HCT116 (cell line): Measurements from ENCODE around the gene PRKCZ. TPM values are rescaled to one million over a fixed set of nuclear protein-coding genes. Genes with fewer than 3 reads are reported as not detected.
A peak's percentile ranks its signal among the peaks of the same experiment; 100 is the strongest.

Experiments used
- ATAC-seq: fragments of 200-7000 bp; cut with Tn5 transposase; 2 replicates; pipeline ENCODE4 v1.9.1; 2020; ENCODE audit warnings: mild to moderate bottlenecking, moderate library complexity
- BruUV-seq: library from RNA; stranded (reverse); fragments of 400-500 nt; replicated peaks from 2 replicates; lab custom pipeline; 2021; lab: Mats Ljungman, UMichigan
- CTCF ChIA-PET: fragments of 300-600 bp; sonication (Branson Sonifier 250); formaldehyde crosslinking; loops from one replicate; lab custom pipeline; 2021; ENCODE audit warnings: antibody characterized with exemption; lab: Charles Lee
- POLR2A ChIA-PET: fragments of 300-600, 350-600 bp; sonication (Branson Sonifier 250); formaldehyde crosslinking; loops from one replicate; lab custom pipeline; 2021; ENCODE audit warnings: antibody characterized with exemption; lab: Charles Lee
- RAD21 ChIA-PET, 2 experiments: fragments of 300-600 bp; sonication (Branson Sonifier 250); formaldehyde crosslinking; loops; one replicate each; lab custom pipeline; 2023; ENCODE audit warnings: low total read pairs in 2 of 2; ENCODE audit not compliant: uncharacterized antibody in 2 of 2, unreplicated experiment in 2 of 2, low non-redundant PET in 1 of 2; lab: Charles Lee
- DNase-seq: peaks from one replicate; pipeline ENCODE4 v3.0.0-alpha.2; 2010; ENCODE audit warnings: low read depth, low spot score
- H2AFZ ChIP-seq: fragments of 200-600 bp; shearing (Covaris generic), sonication (generic); 2 replicates; pipeline ENCODE4 v1.6.1; 2017; ENCODE audit warnings: low read depth, mixed run types, mixed read lengths, antibody characterized with exemption, low read length; ENCODE audit not compliant: poor library complexity, severe bottlenecking
- H3K27ac ChIP-seq: 2 replicates; pipeline ENCODE4 v1.5.1; 2012; ENCODE audit warnings: low read depth, low read length
- H3K27me3 ChIP-seq: fragments of 200-600 bp; sonication (generic); 2 replicates; pipeline ENCODE4 v1.6.1; 2016; ENCODE audit warnings: mixed run types, low read length, mixed read lengths; ENCODE audit not compliant: insufficient read depth
- H3K36me3 ChIP-seq, 2 experiments: fragments of 200-500 bp in 1 of 2; fragments of 200-600 bp in 1 of 2; sonication (Bioruptor generic) in 1 of 2; sonication (generic) in 1 of 2; 2 replicates each; pipeline versions ENCODE4 v1.5.1 to v1.6.1; 2014 to 2016; ENCODE audit warnings: low read length in 2 of 2, inconsistent platforms in 1 of 2, mixed read lengths in 1 of 2, mixed run types in 1 of 2; ENCODE audit not compliant: insufficient read depth in 2 of 2, control insufficient read depth in 1 of 2
- H3K4me1 ChIP-seq, 2 experiments: fragments of 200-600 bp in 1 of 2; sonication (generic) in 1 of 2; 2 replicates each; pipeline versions ENCODE4 v1.5.1 to v1.6.1; 2012 to 2017; ENCODE audit warnings: low read length in 2 of 2, inconsistent platforms in 1 of 2, mild to moderate bottlenecking in 1 of 2, mixed read lengths in 1 of 2, mixed run types in 1 of 2, moderate library complexity in 1 of 2; ENCODE audit not compliant: insufficient read depth in 2 of 2, control insufficient read depth in 1 of 2
- H3K4me2 ChIP-seq: fragments of 200-600 bp; sonication (generic); 2 replicates; pipeline ENCODE4 v1.6.1; 2017; ENCODE audit warnings: mixed run types, low read length, mixed read lengths
- H3K4me3 ChIP-seq, 2 experiments: fragments of 200-600 bp in 1 of 2; sonication (generic) in 1 of 2; replicated peaks in 1 of 2; 2 replicates each; pipeline ENCODE4 v1.5.1; 2011 to 2016; ENCODE audit warnings: low read length in 2 of 2, control low read depth in 1 of 2, low read depth in 1 of 2, mild to moderate bottlenecking in 1 of 2, mixed read lengths in 1 of 2, mixed run types in 1 of 2
- H3K79me2 ChIP-seq: fragments of 200-600 bp; sonication (generic); 2 replicates; pipeline ENCODE4 v1.6.1; 2017; ENCODE audit warnings: mild to moderate bottlenecking, mixed run types, low read length, moderate library complexity, mixed read lengths; ENCODE audit not compliant: insufficient read depth
- H3K9ac ChIP-seq: fragments of 200-600 bp; sonication (generic); 2 replicates; pipeline ENCODE4 v1.6.1; 2016; ENCODE audit warnings: low read length, mixed read lengths
- H3K9me2 ChIP-seq: fragments of 200-600 bp; sonication (generic), shearing (Covaris generic); 2 replicates; pipeline ENCODE4 v1.6.1; 2017; ENCODE audit warnings: mixed run types, mild to moderate bottlenecking, moderate library complexity; ENCODE audit not compliant: insufficient read depth
- H3K9me3 ChIP-seq, 2 experiments: fragments of 200-500 bp in 1 of 2; fragments of 200-600 bp in 1 of 2; sonication (Bioruptor generic) in 1 of 2; sonication (generic) in 1 of 2; 2 replicates each; pipeline ENCODE4 v1.6.1; 2014 to 2017; ENCODE audit warnings: low read length in 2 of 2, mixed read lengths in 2 of 2, inconsistent platforms in 1 of 2, low read depth in 1 of 2, mild to moderate bottlenecking in 1 of 2, mixed run types in 1 of 2, moderate library complexity in 1 of 2; ENCODE audit not compliant: control insufficient read depth in 1 of 2, insufficient read depth in 1 of 2
- H4K20me1 ChIP-seq: fragments of 200-600 bp; sonication (generic), shearing (Covaris generic); 2 replicates; pipeline ENCODE4 v1.6.1; 2017; ENCODE audit warnings: mixed run types, mild to moderate bottlenecking, moderate library complexity; ENCODE audit not compliant: insufficient read depth
- EZH2phosphoT487 ChIP-seq: fragments of 200-600 bp; IDR thresholded peaks from 2 replicates; pipeline ENCODE4 v1.6.1; 2018; ENCODE audit warnings: antibody characterized with exemption, borderline replicate concordance
- JUND ChIP-seq: IDR thresholded peaks from 2 replicates; pipeline ENCODE4 v1.6.1; 2012
- POLR2A ChIP-seq: IDR thresholded peaks from 2 replicates; pipeline ENCODE4 v1.7.0; 2011; ENCODE audit warnings: borderline replicate concordance; ENCODE audit not compliant: insufficient read depth, insufficient read length; ENCODE audit errors: extremely low read depth
- POLR2AphosphoS5 ChIP-seq: IDR thresholded peaks from 2 replicates; pipeline ENCODE4 v1.6.1; 2011; ENCODE audit warnings: mild to moderate bottlenecking, low read depth, low read length, moderate library complexity
- SP1 ChIP-seq: IDR thresholded peaks from 2 replicates; pipeline ENCODE4 v1.6.1; 2012; ENCODE audit warnings: low read depth
- YY1 ChIP-seq: IDR thresholded peaks from 2 replicates; pipeline ENCODE4 v1.6.1; 2011; ENCODE audit warnings: low read length, low read depth, moderate library complexity, mild to moderate bottlenecking; ENCODE audit not compliant: insufficient replicate concordance; ENCODE audit errors: extremely low read depth
- ZFX ChIP-seq: fragments of 450-650 bp; IDR thresholded peaks from 2 replicates; pipeline ENCODE4 v1.6.1; 2017
- ZNF274 ChIP-seq: fragments of 200-500 bp; sonication (Bioruptor generic); IDR thresholded peaks from 2 replicates; pipeline ENCODE4 v1.6.1; 2014; ENCODE audit warnings: mild to moderate bottlenecking, low read depth, low read length, inconsistent platforms
- intact Hi-C: fragments of 100-400 bp; cut with micrococcal nuclease; formaldehyde crosslinking; loops from 2 replicates; pipeline ENCODE4 v1.10.0; 2022
- total RNA-seq: library from RNA; stranded (reverse); gene quantifications from one replicate; pipeline ENCODE4 v1.2.1, GENCODE V29; 2021; ENCODE audit not compliant: unreplicated experiment
- TF ChIP-seq, protein P1 (sequence below): IDR thresholded peaks from 2 replicates; pipeline ENCODE4 v1.6.1; 2011; ENCODE audit warnings: mild to moderate bottlenecking, low read length, moderate library complexity; ENCODE audit not compliant: insufficient replicate concordance; ENCODE audit errors: extremely low read depth
- TF ChIP-seq, protein P2 (sequence below), 3 experiments: fragments of 200-600 bp in 1 of 3; sonication (generic) in 1 of 3; IDR thresholded peaks in 2 of 3; conservative IDR thresholded peaks in 1 of 3; 2 replicates each; pipeline ENCODE4 v1.5.1; 2012 to 2017; ENCODE audit warnings: low read depth in 2 of 3, low read length in 2 of 3, antibody characterized with exemption in 1 of 3, borderline replicate concordance in 1 of 3, control low read depth in 1 of 3, mild to moderate bottlenecking in 1 of 3, mixed read lengths in 1 of 3, mixed run types in 1 of 3, moderate library complexity in 1 of 3; ENCODE audit not compliant: insufficient read depth in 1 of 3
- TF ChIP-seq, protein P3 (sequence below): IDR thresholded peaks from 2 replicates; pipeline ENCODE4 v1.6.1; 2012

Gene PRKCZ
- total RNA-seq, 1 experiment from 2014 or later = 46.8 TPM

- peak overlapping the region; percentile 95; the same call in 1 of the 2 replicates for H3K4me2 ChIP-seq
- H3K4me1 ChIP-seq = peaks cover 17 to 29% of the 10 kb centered on the region in 2 experiments
- RAD21 ChIA-PET = no interaction called here
- no peaks in the 10 kb centered on the region for H3K27me3 ChIP-seq
- peaks cover 0 to 8% of the 10 kb centered on the region in 2 experiments; a peak in 1 of 4 replicates for H3K36me3 ChIP-seq
- intact Hi-C loops = loop anchor here (5.0 kb wide), 1 partner anchor 35 kb away; no protein-coding TSS in a partner anchor
- ATAC-seq = no peak
- H3K4me3 ChIP-seq = no peak overlapping the region
- no peak overlapping the region for H3K9ac ChIP-seq
- no TSS peak for BruUV-seq
- no peak for DNase-seq
- H3K27ac ChIP-seq = no peak overlapping the region; the same call in 1 of the 2 replicates
- H4K20me1 ChIP-seq = peaks cover 28% of the 10 kb centered on the region; the same call in 1 of the 2 replicates
- POLR2A ChIA-PET = no interaction called here
- no peak overlapping the region for H2AFZ ChIP-seq
- no peaks in the 10 kb centered on the region for H3K9me2 ChIP-seq
- TF ChIP-seq EZH2phosphoT487 (no peak), YY1 (no peak), SP1 (no peak), POLR2AphosphoS5 (no peak), ZFX (no peak), ZNF274 (no peak), POLR2A (no peak), JUND (no peak)
- TF ChIP-seq, protein P1, sequence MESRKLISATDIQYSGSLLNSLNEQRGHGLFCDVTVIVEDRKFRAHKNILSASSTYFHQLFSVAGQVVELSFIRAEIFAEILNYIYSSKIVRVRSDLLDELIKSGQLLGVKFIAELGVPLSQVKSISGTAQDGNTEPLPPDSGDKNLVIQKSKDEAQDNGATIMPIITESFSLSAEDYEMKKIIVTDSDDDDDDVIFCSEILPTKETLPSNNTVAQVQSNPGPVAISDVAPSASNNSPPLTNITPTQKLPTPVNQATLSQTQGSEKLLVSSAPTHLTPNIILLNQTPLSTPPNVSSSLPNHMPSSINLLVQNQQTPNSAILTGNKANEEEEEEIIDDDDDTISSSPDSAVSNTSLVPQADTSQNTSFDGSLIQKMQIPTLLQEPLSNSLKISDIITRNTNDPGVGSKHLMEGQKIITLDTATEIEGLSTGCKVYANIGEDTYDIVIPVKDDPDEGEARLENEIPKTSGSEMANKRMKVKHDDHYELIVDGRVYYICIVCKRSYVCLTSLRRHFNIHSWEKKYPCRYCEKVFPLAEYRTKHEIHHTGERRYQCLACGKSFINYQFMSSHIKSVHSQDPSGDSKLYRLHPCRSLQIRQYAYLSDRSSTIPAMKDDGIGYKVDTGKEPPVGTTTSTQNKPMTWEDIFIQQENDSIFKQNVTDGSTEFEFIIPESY = no peak
- TF ChIP-seq, protein P2, sequence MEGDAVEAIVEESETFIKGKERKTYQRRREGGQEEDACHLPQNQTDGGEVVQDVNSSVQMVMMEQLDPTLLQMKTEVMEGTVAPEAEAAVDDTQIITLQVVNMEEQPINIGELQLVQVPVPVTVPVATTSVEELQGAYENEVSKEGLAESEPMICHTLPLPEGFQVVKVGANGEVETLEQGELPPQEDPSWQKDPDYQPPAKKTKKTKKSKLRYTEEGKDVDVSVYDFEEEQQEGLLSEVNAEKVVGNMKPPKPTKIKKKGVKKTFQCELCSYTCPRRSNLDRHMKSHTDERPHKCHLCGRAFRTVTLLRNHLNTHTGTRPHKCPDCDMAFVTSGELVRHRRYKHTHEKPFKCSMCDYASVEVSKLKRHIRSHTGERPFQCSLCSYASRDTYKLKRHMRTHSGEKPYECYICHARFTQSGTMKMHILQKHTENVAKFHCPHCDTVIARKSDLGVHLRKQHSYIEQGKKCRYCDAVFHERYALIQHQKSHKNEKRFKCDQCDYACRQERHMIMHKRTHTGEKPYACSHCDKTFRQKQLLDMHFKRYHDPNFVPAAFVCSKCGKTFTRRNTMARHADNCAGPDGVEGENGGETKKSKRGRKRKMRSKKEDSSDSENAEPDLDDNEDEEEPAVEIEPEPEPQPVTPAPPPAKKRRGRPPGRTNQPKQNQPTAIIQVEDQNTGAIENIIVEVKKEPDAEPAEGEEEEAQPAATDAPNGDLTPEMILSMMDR (IDR thresholded peaks at IDR 0.05 in 2 of 3, conservative IDR thresholded peaks at IDR 0.05 in 1 of 3; ENCODE audit: borderline replicate concordance in 1 of 3, insufficient read depth in 1 of 3, low read depth in 2 of 3, low read length in 2 of 3) = no peak
- TF ChIP-seq, protein P3, sequence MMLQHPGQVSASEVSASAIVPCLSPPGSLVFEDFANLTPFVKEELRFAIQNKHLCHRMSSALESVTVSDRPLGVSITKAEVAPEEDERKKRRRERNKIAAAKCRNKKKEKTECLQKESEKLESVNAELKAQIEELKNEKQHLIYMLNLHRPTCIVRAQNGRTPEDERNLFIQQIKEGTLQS = no peak
- H3K79me2 ChIP-seq = peaks cover 87% of the 10 kb centered on the region
- H3K9me3 ChIP-seq = no peaks in the 10 kb centered on the region
- CTCF ChIA-PET = interaction anchor here (1.0 kb wide), 1 partner anchor 33 kb away, joined by 3 read pairs; no protein-coding TSS in a partner anchor
Measured at GRCh38 chr1:2232255-2232915, 182.2 kb downstream of the PRKCZ start.
